ENCODE measurements around the gene SCARB1.
A peak's percentile ranks its signal among the peaks of the same experiment; 100 is the strongest.

SCARB1 gene

DNA sequence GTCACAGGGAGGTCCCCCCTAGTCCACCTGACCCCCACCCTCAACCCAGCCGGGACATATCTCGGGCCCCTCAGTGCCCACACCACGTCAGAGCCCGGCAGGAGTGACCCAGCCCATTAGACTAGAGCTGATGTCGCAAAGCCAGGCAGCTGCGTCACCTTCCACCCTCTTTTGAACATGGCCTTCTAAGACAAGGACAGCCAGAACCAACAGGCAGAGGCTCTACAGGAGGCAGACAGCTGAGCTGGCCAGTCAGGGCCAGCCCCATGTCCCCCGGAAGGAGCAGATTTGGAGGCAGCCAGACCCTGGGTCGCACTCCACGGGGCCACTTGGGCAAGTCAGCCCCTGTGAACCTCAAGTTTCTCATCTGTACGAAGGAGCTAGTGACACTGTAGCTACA, 44.1 kb downstream of the SCARB1 start:
- DNase-seq: no peak

- no peak for DNase-seq
Measured at GRCh38 chr12:124819080-124819479, 44.6 kb downstream of the SCARB1 start.

DNA sequence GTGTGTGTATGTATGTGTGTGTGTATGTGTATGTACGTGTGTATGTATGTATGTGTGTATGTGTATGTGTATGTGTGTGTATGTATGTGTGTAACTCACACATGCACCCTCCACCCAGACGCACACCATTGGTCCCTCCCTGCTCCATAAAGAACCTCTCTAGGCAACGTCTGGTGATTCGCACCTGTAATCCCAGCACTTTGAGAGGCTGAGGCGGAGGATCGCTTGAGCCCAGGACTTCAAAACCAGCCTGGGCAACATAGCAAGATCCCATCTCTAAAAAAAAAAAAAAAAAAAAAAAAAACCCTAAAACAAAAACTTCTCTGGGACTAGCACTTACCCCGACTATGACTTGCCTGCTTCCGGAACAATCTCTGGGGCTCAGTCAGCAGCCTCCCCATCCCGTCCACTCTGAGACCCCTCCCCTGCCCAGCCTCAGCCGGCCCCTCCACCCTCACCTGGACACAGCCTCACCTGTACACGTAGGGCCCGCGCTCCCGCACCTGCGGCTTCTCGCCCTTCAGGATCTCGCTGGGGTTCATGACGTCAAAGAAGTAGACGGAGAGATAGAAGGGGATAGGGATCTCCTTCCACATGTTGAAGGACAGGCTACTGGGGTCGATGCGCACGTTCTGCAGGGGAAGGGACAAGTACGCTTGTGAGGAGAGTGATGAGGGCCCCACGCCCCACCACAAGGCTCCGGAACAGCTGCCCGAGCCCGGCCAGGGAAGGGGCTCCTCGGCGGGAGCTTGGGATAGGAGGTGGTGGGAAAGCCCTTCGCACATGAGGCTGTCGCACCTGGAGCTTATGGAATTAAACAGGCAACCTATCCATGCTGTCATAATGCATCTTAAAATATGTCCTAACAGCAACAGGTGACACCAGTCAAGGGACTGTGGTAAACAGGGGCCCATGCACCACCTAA, 46.3 kb downstream of the SCARB1 start:
- DNase-seq: no peak

GRCh38 chr12:124816295-124816854, 47.3 kb downstream of the SCARB1 start:
- no peak for DNase-seq

DNA sequence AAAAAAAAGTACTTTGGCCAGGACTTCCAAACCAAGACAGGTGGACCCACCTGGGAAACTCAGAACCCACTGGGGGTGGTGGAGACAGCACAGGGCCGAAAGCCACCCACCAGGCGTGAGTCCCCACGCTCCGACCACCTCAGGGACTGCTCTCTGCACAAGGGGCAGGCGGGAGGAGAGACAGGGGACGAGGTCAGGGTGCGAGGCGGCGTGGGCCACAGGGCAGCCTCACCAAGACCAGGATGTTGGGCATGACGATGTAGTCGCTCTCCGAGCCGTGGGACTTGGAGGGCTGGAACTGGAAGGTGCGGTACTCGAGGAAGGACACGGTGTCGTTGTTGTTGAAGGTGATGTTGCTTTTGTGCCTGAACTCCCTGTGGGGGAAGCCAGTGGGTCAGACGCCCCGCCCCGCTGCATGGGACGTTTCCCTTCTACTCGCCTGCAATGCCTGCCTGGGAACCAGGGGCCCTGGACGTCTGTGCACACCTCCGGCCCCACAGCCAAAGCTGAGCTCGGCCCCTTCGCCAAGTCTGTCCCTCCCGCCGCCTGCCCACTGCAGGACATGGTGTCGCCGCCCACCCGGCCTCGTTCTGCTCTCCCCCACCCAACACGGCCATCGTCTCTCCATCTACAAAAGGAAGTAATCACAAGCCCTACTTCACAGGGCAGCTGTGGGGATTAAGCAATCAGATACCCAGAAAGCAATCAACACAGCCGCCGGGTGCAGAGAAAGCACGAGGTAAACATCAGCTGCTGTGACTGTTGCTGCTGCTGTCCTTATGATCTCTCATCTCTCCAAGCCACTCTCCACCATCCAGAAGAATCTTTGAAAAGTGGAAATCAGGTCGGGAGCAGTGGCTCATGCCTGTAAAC, 48.7 kb downstream of the SCARB1 start:
- no peak for DNase-seq

- DNase-seq: no peak
Measured at GRCh38 chr12:124813782-124814181, 49.9 kb downstream of the SCARB1 start.

DNA sequence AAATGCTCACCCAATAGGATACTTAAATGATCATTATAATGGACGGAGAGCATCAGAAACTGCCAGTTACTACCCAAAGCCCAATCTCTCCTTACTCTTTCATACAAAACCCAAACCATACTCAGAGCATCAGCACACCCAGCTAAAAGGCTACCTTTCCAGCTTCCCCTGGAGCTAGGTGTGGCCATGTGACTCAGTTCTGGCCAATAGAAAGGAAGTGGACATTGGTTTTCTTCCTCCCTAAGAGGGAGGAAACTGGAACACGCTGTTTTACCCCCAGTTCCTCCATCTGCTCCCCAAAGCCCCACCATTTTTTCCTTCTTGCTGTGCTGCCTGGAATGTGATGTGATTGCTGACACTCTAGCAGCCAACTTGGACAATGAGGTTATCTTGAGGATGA, 50.7 kb downstream of the SCARB1 start:
- DNase-seq: no peak

DNA sequence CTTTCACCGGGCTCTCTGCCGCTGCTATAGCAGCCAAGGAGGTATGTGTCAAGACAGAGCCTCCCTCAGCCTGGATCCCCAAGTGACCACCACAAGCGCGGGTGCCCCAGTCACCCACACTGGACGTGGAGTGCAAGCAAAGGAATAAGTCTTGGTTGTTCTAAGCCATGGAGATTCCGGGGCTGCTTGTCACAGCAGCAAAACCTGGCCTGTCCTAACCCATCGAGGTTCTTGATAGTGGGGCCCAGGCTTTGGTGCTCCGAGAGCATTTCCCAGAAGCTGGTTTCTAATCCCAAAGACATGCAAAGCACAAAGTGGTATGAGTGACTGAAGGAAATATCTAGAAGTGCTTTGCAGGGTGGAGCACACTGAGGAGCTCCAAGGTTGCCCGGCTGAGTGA, 51.3 kb downstream of the SCARB1 start:
- no peak for DNase-seq

DNA sequence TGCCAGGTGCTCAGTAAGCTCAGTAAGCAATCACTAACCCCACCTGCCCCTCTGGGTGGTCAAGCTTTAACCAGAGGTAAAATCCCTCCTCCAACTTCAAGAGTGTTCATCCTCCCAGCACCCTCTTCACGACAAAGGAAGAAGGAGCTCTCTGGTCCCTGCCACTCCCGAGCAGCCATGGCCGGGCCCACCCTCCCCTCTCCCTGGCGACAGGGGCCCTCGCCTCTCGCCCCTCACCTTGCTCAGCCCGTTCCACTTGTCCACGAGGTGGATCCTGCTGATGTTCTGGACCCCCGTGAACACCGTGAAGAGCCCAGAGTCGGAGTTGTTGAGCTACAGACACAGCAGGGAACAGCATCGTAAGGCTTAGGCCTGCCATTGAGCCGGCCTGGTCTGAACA, 52.0 kb downstream of the SCARB1 start:
- DNase-seq: no peak

- no peak for DNase-seq
Measured at GRCh38 chr12:124809878-124810277, 53.8 kb downstream of the SCARB1 start.

- DNase-seq: no peak
Measured at GRCh38 chr12:124809391-124809790, 54.3 kb downstream of the SCARB1 start.

GRCh38 chr12:124808272-124808671, 55.4 kb downstream of the SCARB1 start:
- no peak for DNase-seq

GRCh38 chr12:124805876-124806668, 57.6 kb downstream of the SCARB1 start:
- no peak for DNase-seq

DNA sequence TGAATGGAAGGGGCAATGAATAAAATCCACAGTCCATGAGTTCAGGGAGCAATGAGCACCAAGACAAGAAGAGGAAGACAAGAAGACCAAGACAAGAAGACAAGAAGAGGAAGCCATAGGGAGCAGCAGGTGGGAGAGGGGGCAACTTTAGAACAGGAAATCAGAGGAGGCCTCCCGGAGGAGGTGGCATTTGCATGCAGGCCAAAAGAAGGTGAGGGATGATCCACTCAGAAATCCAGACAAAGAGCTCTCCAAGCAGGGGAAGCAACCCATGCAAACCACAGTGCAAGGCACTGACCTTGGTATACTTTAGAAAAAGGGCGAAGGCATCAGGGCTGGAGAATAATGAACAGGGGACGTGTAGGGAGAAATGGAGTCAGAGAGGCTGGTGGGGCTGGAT, 58.6 kb downstream of the SCARB1 start:
- no peak for DNase-seq

GRCh38 chr12:124804011-124804621, 59.5 kb downstream of the SCARB1 start:
- no peak for DNase-seq

DNA sequence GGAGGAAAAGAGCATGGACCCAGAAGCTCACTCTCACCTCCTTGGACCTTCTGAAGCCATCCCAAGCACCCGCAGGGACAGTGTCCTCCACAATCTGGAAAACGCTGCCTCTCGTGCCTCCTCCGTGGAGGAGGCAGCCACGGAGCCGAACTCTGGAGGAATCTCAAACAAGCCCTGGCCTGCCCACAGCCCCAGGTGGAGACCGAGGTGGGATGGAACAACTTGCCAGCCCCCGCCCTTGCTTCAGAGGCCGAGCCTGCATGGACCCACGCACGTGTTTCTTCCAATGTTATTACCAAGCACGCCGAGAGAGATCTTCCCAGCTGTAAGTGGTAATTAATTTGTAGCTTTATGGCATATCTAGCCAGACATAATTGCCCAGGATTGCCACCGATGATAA, 61.3 kb downstream of the SCARB1 start:
- no peak for DNase-seq

DNA sequence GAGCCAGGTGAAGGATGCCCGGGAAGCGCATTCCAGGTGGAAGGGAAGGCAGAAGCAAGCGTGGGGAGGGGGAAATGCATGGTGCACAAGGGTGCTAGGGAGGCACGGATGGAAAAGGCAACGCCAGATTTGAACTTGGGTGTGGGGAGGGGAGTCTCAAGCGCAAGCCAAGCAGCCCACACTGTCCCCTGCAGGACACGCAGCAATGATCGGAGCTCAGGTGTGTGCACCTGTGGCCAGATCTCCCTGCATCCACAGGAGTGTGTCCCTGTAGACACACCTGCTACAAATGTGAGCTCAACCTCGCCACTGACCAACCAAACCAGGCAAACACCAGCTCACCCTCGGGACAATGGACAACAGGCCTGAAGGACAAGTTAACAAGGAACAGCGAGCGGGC, 63.2 kb downstream of the SCARB1 start:
- DNase-seq: no peak

- DNase-seq: no peak
Measured at GRCh38 chr12:124797321-124797720, 66.3 kb downstream of the SCARB1 start.

GRCh38 chr12:124796303-124796960, 67.2 kb downstream of the SCARB1 start:
- peak in 1 of 2 donors; percentile 69 for DNase-seq

DNA sequence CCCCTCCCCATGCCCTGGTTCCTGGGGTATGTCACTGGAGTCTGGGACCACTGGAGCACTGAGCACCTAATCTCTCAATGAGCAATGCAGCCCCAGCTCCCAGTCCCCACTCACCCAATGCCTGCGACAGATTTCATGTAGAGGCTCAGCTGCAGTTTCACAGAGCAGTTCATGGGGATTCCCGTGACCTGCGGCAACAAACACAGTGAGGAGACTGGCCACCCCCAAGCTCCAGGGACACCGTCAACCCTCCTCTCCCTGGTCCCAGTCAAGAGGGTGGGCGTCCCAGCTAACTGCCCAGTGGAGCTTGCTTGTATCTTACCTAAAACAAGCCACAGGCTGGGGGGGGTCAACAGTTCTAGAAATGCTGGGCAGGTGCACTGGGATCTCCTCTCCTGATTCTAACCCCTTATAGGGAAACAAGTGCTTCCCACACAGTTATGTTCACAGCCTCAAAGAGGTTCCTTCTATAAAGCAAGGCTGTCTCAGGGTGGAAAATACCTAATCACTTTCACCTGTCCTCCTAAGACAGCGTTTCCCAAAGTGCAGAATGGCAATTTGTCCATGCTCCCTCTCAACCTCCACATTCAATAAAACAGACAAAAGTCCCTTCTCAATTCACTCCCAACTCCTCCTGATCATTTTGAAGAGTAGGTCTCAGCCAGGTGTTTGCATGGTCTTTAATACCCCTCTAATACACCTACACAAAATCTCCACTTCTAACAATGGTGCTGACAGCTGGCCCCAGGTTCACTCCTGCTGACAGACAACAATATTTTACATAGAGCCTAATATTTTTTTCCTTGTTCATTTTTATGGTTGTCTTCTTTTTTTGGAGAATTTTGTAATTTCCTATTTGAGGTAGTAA, 68.3 kb downstream of the SCARB1 start:
- no peak for DNase-seq
